HepG2 (cell line): ENCODE measurements around the gene SLIT3. TPM values are rescaled to one million over a fixed set of nuclear protein-coding genes. Genes with fewer than 3 reads are reported as not detected.

Experiments used
- ATAC-seq: fragments of 200-7000 bp; cut with Tn5 transposase; 3 replicates; pipeline ENCODE4 v1.9.1; 2020; ENCODE audit warnings: mild to moderate bottlenecking, moderate library complexity
- BruUV-seq: library from RNA; stranded (reverse); fragments of 400-500 nt; replicated peaks from 2 replicates; lab custom pipeline; 2021; lab: Mats Ljungman, UMichigan
- CTCF ChIA-PET: fragments of 300-600 bp; formaldehyde crosslinking; extraction: SDS; loops from one replicate; lab custom pipeline; 2021; ENCODE audit warnings: low total read pairs, inconsistent platforms, low intra/inter-chr PET ratio; lab: Yijun Ruan, JAX
- POLR2A ChIA-PET: fragments of 350-600 bp; sonication (Branson Sonifier 250); formaldehyde crosslinking; loops from one replicate; lab custom pipeline; 2020; ENCODE audit warnings: antibody characterized with exemption, inconsistent platforms; lab: Yijun Ruan, JAX
- DNase-seq: peaks from one replicate; pipeline ENCODE4 v3.0.0-alpha.2; 2015; ENCODE audit warnings: low spot score
- FAIRE-seq: peaks from 3 replicates; lab custom pipeline; 2011; peaks lifted over from hg19 to GRCh38; lab: Jason Lieb, UNC
- H2AFZ ChIP-seq: one replicate; pipeline ENCODE4 v1.6.1; 2011; ENCODE audit warnings: low read length, inconsistent platforms
- H3K27ac ChIP-seq: fragments of 300-600 bp; 3 replicates; pipeline ENCODE4 v1.8.0; 2011; ENCODE audit warnings: mixed run types, mild to moderate bottlenecking, mixed read lengths, low read length, inconsistent platforms; ENCODE audit not compliant: insufficient read depth; ENCODE audit errors: extremely low read length
- H3K27me3 ChIP-seq, 2 experiments: fragments of 200-600 bp in 1 of 2; 2 replicates in 1 of 2; 3 replicates in 1 of 2; pipeline versions ENCODE4 v1.6.0 to v1.8.0; 2011; ENCODE audit warnings: low read length in 2 of 2, mild to moderate bottlenecking in 2 of 2, moderate library complexity in 2 of 2, inconsistent platforms in 1 of 2; ENCODE audit not compliant: insufficient read depth in 2 of 2, control insufficient read depth in 1 of 2
- H3K36me3 ChIP-seq, 2 experiments: fragments of 200-600 bp in 1 of 2; replicated peaks in 1 of 2; 2 replicates in 1 of 2; 3 replicates in 1 of 2; pipeline versions ENCODE4 v1.5.1 to v1.8.0; 2011; ENCODE audit warnings: low read length in 2 of 2, inconsistent platforms in 1 of 2; ENCODE audit not compliant: insufficient read depth in 2 of 2, control insufficient read depth in 1 of 2
- H3K4me1 ChIP-seq: 2 replicates; pipeline ENCODE4 v1.5.1; 2012; ENCODE audit warnings: low read length, inconsistent platforms; ENCODE audit not compliant: insufficient read depth
- H3K4me2 ChIP-seq: 2 replicates; pipeline ENCODE4 v1.6.0; 2011; ENCODE audit warnings: low read depth, low read length, inconsistent platforms
- H3K4me3 ChIP-seq, 3 experiments: fragments of 200-600 bp in 1 of 3; sonication (generic), shearing (Covaris generic) in 1 of 3; replicated peaks in 1 of 3; 2 replicates each; pipeline ENCODE4 v1.5.1; 2011 to 2016; ENCODE audit warnings: low read length in 3 of 3, inconsistent platforms in 2 of 3, low read depth in 2 of 3, mild to moderate bottlenecking in 2 of 3, control low read depth in 1 of 3, mixed read lengths in 1 of 3; ENCODE audit not compliant: insufficient read depth in 1 of 3
- H3K79me2 ChIP-seq: one replicate; pipeline ENCODE4 v1.6.1; 2011; ENCODE audit warnings: low read length, inconsistent platforms; ENCODE audit not compliant: insufficient read depth
- H3K9ac ChIP-seq: 2 replicates; pipeline ENCODE4 v1.6.0; 2011; ENCODE audit warnings: mild to moderate bottlenecking, low read depth, low read length, inconsistent platforms; ENCODE audit not compliant: insufficient read depth
- H3K9me3 ChIP-seq: 2 replicates; pipeline ENCODE4 v1.5.1; 2012; ENCODE audit warnings: mild to moderate bottlenecking, low read length
- H4K20me1 ChIP-seq: 2 replicates; pipeline ENCODE4 v1.6.0; 2011; ENCODE audit warnings: inconsistent platforms, mild to moderate bottlenecking, low read length, moderate library complexity; ENCODE audit not compliant: insufficient read depth
- BRF2 ChIP-seq: sonication (generic); formaldehyde crosslinking; IDR thresholded peaks from 2 replicates; pipeline ENCODE4 v1.8.1; 2022; ENCODE audit warnings: mild to moderate bottlenecking, missing genetic modification reagents
- DNMT3B ChIP-seq: conservative IDR thresholded peaks from 2 replicates; pipeline ENCODE4 v1.6.1; 2016; ENCODE audit warnings: missing biosample characterization, control low read depth
- GLMP ChIP-seq: sonication (generic); formaldehyde crosslinking; IDR thresholded peaks from 2 replicates; pipeline ENCODE4 v1.9.0; 2021; ENCODE audit warnings: missing genetic modification reagents, mild to moderate bottlenecking, borderline replicate concordance
- NCOA5 ChIP-seq: sonication (generic); formaldehyde crosslinking; IDR thresholded peaks from 2 replicates; pipeline ENCODE4 v1.4.0; 2020; ENCODE audit warnings: missing genetic modification reagents
- NFIB ChIP-seq: sonication (generic); formaldehyde crosslinking; IDR thresholded peaks from 2 replicates; pipeline ENCODE4 v1.9.0; 2021; ENCODE audit warnings: missing genetic modification reagents, mild to moderate bottlenecking, borderline replicate concordance
- RXRA ChIP-seq: sonication (generic); formaldehyde crosslinking; IDR thresholded peaks from 2 replicates; pipeline ENCODE4 v1.5.1; 2020; ENCODE audit warnings: missing genetic modification reagents
- ZNF512B ChIP-seq: sonication (generic); formaldehyde crosslinking; IDR thresholded peaks from 2 replicates; pipeline ENCODE4 v1.5.1; 2020; ENCODE audit warnings: missing genetic modification reagents, mild to moderate bottlenecking, borderline replicate concordance
- ZNF550 ChIP-seq: sonication (generic); formaldehyde crosslinking; IDR thresholded peaks from 2 replicates; pipeline ENCODE4 v1.4.0; 2020; ENCODE audit warnings: mild to moderate bottlenecking, missing genetic modification reagents, borderline replicate concordance
- WGBS: methylation state at CpG from one replicate; pipeline ENCODE4 v1.1.6; 2017; ENCODE audit warnings: low lambda C conversion rate; 5-methylcytosine and 5-hydroxymethylcytosine counted together
- in situ Hi-C: cut with HindIII; loops from 2 replicates; pipeline ENCODE4 v1.10.0; 2017; ENCODE audit warnings: low pct_unique_long_range_greater_than_20kb; ENCODE audit not compliant: extremely low pct_ligation_motif_present
- intact Hi-C: fragments of 100-400 bp; cut with micrococcal nuclease; formaldehyde crosslinking; loops from one replicate; pipeline ENCODE4 v1.10.0; 2022; ENCODE audit not compliant: unreplicated experiment
- polyA plus RNA-seq, 8 experiments: library from polyadenylated mRNA; depleted of rRNA in 3 of 8; stranded (reverse) in 7 of 8; unstranded in 1 of 8; fragments of >200 nt; fragmentation: Illumina TruSeq in 4 of 8; extraction: Trizol in 4 of 8; gene quantifications; 2 replicates each; pipeline versions ENCODE4 v1.2.1 to v1.2.3, GENCODE V29; 2011 to 2016; ENCODE audit warnings: low read depth in 4 of 8, missing spikeins in 1 of 8, mixed read lengths in 1 of 8; ENCODE audit not compliant: insufficient read depth in 1 of 8
- total RNA-seq, 5 experiments: library from RNA; depleted of rRNA; stranded (reverse); fragments of >200 nt; fragmentation: Illumina TruSeq; extraction: Trizol; gene quantifications; 2 replicates each; pipeline ENCODE4 v1.2.3, GENCODE V29; 2016; ENCODE audit warnings: low read depth in 1 of 5
- TF ChIP-seq, protein P1 (sequence below): IDR thresholded peaks from 2 replicates; pipeline ENCODE4 v1.6.1; 2016
- TF ChIP-seq, protein P2 (sequence below): sonication (generic); formaldehyde crosslinking; IDR thresholded peaks from 2 replicates; pipeline ENCODE4 v1.5.1; 2020; ENCODE audit warnings: mild to moderate bottlenecking, missing genetic modification reagents, moderate library complexity

The SLIT3 gene
- total and polyA plus RNA-seq, 2 of the 13 experiments (the other 11 are each of a cell fraction or from before 2014, with no cell fraction given): not detected

DNA sequence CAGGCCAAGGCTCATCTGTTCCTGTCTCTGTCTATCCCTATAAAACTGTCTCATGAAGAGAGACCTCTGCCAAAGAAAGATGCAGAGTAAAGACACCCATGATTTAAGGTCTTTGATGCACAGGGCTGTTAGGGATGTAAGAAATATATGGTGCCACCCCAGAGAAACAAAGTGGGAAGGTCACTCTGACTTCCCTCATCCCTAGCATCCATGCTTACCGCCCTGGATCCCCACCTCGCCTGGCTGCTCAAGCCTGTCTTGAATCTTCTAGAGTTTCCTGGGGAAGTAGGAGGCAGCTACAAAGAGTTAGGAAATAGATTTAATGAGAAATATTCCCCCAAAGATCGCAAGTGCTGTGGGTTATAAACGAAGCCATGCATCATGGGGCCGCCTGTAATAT lies 349.2 kb downstream of the SLIT3 start:
- intact Hi-C loops (no loop called here), in situ Hi-C loops (no loop called here)
- H3K27ac ChIP-seq: no peak overlapping the region
- H3K9me3 ChIP-seq: no peaks in the 10 kb centered on the region
- no peak for DNase-seq
- no peak overlapping the region for H2AFZ ChIP-seq
- H3K36me3 ChIP-seq: no peaks in the 10 kb centered on the region
- H3K4me3 ChIP-seq: no peak overlapping the region
- no peak overlapping the region for H3K9ac ChIP-seq
- WGBS: 6% methylated on average over 5 of the region's 5 CpGs
- H4K20me1 ChIP-seq: no peaks in the 10 kb centered on the region
- BruUV-seq: no TSS peak
- H3K79me2 ChIP-seq: no peaks in the 10 kb centered on the region
- POLR2A ChIA-PET: no interaction called here
- ATAC-seq: no peak
- no peak for FAIRE-seq
- CTCF ChIA-PET: no interaction called here
- H3K27me3 ChIP-seq: peaks cover 0 to 27% of the 10 kb centered on the region in 2 experiments; a peak in 3 of 5 replicates
- no peaks in the 10 kb centered on the region for H3K4me1 ChIP-seq
- no peak overlapping the region for H3K4me2 ChIP-seq
- TF ChIP-seq, protein P1, sequence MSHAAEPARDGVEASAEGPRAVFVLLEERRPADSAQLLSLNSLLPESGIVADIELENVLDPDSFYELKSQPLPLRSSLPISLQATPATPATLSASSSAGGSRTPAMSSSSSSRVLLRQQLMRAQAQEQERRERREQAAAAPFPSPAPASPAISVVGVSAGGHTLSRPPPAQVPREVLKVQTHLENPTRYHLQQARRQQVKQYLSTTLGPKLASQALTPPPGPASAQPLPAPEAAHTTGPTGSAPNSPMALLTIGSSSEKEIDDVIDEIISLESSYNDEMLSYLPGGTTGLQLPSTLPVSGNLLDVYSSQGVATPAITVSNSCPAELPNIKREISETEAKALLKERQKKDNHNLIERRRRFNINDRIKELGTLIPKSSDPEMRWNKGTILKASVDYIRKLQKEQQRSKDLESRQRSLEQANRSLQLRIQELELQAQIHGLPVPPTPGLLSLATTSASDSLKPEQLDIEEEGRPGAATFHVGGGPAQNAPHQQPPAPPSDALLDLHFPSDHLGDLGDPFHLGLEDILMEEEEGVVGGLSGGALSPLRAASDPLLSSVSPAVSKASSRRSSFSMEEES: no peak
- TF ChIP-seq GLMP (CRISPR knock-in tag) (no peak), DNMT3B (CRISPR knock-in tag) (no peak), ZNF550 (CRISPR knock-in tag) (no peak), ZNF512B (CRISPR knock-in tag) (no peak), NFIB (CRISPR knock-in tag) (no peak), BRF2 (no peak), NCOA5 (CRISPR knock-in tag) (no peak), RXRA (CRISPR knock-in tag) (no peak)
- TF ChIP-seq, protein P2, sequence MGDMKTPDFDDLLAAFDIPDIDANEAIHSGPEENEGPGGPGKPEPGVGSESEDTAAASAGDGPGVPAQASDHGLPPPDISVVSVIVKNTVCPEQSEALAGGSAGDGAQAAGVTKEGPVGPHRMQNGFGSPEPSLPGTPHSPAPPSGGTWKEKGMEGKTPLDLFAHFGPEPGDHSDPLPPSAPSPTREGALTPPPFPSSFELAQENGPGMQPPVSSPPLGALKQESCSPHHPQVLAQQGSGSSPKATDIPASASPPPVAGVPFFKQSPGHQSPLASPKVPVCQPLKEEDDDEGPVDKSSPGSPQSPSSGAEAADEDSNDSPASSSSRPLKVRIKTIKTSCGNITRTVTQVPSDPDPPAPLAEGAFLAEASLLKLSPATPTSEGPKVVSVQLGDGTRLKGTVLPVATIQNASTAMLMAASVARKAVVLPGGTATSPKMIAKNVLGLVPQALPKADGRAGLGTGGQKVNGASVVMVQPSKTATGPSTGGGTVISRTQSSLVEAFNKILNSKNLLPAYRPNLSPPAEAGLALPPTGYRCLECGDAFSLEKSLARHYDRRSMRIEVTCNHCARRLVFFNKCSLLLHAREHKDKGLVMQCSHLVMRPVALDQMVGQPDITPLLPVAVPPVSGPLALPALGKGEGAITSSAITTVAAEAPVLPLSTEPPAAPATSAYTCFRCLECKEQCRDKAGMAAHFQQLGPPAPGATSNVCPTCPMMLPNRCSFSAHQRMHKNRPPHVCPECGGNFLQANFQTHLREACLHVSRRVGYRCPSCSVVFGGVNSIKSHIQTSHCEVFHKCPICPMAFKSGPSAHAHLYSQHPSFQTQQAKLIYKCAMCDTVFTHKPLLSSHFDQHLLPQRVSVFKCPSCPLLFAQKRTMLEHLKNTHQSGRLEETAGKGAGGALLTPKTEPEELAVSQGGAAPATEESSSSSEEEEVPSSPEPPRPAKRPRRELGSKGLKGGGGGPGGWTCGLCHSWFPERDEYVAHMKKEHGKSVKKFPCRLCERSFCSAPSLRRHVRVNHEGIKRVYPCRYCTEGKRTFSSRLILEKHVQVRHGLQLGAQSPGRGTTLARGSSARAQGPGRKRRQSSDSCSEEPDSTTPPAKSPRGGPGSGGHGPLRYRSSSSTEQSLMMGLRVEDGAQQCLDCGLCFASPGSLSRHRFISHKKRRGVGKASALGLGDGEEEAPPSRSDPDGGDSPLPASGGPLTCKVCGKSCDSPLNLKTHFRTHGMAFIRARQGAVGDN (CRISPR knock-in tag): no peak
